HG03175 (cell line): ENCODE measurements around the gene BAIAP2.
"Not testable (repeated sequence)": the region's sequence is repeated elsewhere in the genome, so short reads cannot be mapped to it uniquely, and the experiment has no call there.

Experiments used
- ATAC-seq: cut with Tn5 transposase; IDR thresholded peaks from one replicate; pipeline ENCODE4 v1.9.1; 2021; ENCODE audit warnings: mild to moderate bottlenecking, moderate library complexity; ENCODE audit not compliant: unreplicated experiment

The BAIAP2 gene

GRCh38 chr17:81134064-81134781 is 99.3 kb downstream of the BAIAP2 start:
- ATAC-seq, result no peak

DNA sequence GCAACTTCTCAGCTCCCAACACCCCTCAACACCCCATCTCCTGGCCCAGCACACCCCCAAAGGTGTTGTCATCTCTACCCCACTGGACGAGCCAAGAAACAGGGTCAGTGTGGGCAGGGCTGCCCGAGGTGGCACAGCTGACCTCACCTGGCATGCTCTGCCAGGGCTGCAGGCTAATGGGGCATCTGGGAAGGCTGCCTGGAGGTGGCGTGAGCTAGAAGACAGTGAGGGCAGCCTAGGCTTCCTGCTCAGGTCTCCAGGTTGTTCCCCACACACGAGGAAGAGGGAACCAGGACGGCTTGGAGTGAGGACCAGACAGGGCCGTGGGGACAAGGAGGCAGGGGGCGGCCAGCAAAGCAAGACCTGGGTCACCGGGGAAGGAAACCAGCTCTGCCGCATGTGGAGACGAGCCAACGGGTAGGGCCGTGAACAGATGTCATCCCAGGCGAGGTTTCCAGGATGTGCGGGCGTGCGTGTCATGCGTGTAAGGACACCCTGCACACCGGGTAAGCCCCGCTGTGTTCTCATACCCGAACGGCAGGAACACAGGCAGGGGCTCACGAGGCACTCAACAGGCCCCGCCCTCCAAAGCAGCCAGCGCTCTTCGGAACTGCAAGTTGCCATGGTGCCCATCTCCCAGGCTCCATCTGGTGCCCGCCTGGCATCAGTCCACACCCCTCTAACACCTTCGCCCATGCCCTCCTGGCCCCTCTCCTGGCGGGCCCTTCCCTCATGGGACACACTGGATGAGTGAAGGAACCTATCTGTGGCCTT is 100.7 kb downstream of the BAIAP2 start:
- no peak for ATAC-seq

DNA sequence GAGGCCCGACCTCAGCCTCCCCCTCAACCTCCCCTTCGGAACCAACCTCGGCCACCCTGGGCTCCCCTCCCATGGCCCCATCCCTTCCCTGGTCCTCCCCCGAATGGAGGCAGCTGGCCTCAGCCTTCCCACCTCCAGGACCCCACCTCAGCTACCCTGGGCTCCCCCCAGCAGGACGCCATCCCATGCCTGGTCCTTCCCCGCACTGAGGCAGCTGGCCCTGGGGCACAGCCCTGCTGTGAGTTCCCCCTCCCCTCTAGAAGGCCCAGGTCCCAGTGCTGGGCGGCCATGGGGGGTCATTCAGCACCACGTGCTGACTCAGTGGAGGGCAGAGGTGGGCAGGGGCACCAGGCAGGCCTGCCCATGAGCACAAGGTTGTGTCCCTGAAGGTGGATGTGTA is 101.4 kb downstream of the BAIAP2 start:
- ATAC-seq, result no peak

DNA sequence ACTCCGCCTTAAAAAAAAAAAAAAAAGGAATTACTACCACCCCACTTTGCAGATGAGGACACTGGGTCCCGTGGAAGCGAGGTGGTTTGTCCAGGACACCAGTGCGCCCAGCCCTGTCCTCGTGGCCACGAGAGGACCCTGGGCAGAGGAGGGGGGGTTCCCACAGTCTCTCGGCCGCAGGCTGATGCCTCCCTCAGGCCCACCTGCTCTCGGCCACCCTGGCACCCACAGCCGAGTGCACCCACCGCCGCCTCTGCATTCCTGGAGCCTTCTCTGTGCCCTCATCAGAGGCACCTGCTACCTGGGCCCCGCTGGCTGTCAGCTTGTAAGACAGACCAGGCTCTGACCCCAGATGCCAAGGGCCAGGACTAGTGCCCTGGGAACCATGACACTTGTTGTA is 102.3 kb downstream of the BAIAP2 start:
- ATAC-seq, result no peak

GRCh38 chr17:81138083-81138482 is 103.1 kb downstream of the BAIAP2 start:
- no peak for ATAC-seq

DNA sequence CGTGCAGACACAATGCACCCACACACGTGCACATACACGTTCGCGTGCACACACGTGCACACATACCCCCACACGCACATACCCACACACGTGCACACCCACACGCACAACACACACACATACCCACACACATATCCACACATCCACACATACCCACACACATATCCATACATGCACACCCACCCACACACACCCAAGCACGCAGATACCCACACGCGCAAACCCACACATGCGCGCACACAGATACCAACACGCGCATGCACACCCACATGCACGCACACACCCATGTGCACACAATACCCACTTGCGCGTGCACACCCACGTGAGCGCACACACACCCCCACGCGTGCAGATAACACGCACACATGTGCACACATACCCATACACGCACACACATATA is 103.5 kb downstream of the BAIAP2 start:
- ATAC-seq, result no peak

GRCh38 chr17:81139428-81139827 is 104.5 kb downstream of the BAIAP2 start:
- ATAC-seq, result no peak

DNA sequence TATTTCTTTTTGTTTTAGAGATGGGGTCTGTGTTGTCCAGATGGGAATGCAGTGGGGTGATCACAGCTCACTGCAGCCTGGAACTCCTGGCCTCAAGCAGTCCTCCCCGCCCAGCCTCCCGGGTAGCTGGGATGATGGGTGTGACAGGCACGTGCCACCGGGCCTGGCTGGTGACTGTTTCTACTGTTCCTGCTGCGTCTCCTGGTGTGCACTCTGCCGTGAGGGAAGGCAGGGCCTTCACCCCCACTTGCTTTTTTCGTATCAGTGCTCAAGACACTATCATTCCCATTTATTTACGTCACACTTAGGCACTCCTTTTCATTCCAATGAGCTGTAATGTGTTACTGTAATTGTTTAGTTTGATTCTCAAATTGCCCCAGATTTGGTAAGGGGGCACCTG is 105.1 kb downstream of the BAIAP2 start:
- ATAC-seq, result no peak

- no peak for ATAC-seq
Measured at GRCh38 chr17:81140695-81141094, 105.7 kb downstream of the BAIAP2 start.

- ATAC-seq, result no peak
Measured at GRCh38 chr17:81142301-81143199, 107.6 kb downstream of the BAIAP2 start.

DNA sequence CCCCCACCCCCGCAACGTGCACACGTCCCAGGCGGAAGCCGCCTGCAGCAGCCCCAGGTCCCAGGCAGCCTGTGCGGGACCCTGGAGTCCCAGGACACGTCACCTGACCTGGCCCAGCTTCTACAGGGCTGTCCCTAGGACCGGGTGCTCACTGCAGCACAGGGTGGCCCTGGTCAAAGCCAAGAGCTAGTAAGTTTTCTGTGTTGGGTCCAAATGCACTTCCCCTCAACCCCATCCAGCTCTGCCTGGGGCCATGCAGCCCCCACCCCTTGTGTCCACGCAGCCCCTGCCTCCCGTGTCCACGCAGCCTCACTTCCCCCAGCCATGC is 108.2 kb downstream of the BAIAP2 start:
- no peak for ATAC-seq

DNA sequence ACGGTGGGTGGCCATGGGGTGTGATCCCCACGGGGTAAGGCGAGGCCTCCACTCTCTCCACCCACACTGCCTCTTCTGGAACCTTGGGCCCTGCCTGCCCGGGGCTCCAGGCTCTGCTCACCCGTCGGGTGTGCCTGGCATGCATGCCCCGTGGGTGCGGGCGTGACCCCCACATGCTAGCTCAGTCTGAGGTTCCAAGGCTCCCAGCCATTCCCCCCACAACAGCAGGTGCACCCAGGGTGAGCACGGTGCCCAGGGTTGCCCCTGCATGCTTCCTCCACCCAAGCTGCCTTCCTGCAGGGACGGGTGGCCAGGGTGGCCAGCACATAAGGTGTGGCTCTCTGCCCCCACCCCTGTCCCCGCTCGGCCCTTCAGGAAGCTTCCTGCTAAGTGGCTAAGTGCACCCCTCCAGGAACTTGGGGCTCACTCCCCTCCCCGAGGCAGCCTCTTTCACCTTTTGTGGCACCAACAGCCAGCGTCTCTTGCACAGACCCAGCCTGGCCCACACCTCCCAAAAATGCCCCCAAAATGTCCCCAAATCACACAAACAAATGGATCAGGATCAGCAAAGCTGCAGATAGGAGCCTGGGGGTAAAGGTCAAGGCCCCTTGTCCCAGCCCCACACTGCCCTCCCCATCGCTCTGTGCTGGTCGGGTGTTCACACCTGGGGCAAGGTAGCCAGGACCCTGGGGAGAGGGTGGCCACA is 108.9 kb downstream of the BAIAP2 start:
- no peak for ATAC-seq

DNA sequence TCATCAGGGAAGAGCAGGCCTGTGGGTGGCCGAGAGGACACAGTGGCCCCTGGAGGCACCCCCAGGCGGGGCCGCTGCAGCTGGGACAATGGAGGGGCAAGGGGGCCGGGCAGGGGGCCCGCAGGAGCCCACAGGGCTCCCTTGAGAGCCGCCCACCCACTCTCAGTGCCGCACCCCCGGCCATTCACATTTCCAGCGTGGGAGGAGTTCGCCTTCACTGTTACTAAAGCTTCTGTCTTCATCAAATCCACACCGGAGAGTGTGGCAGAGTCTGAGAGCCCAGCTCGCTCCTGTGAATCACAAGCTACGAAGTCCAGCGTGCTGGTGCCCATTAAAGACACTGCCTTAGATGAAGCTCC is 109.5 kb downstream of the BAIAP2 start:
- ATAC-seq, result no peak

DNA sequence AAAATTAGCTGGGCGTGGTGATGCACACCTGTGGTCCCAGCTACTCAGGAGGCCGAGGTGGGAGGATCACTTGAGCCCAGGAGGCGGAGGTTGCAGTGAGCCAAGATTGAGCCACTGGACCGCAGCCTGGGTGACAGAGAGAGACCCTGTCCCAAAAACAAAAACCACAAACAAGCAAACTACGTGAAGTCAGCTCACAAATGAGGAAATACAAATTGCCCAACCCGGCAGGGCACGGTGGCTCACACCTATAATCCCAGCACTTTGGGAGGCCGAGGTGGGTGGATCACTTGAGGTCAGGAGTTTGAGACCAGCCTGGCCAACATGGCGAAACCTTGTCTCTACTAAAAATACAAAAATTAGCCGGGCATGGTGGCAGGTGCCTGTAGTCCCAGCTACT is 111.3 kb downstream of the BAIAP2 start:
- ATAC-seq, result not testable (repeated sequence)

- no peak for ATAC-seq
Measured at GRCh38 chr17:81147701-81148100, 112.8 kb downstream of the BAIAP2 start.

- no peak for ATAC-seq
Measured at GRCh38 chr17:81148571-81148970, 113.6 kb downstream of the BAIAP2 start.

- no peak for ATAC-seq
Measured at GRCh38 chr17:81148986-81149533, 114.1 kb downstream of the BAIAP2 start.

GRCh38 chr17:81150377-81151077 is 115.6 kb downstream of the BAIAP2 start:
- no peak for ATAC-seq

DNA sequence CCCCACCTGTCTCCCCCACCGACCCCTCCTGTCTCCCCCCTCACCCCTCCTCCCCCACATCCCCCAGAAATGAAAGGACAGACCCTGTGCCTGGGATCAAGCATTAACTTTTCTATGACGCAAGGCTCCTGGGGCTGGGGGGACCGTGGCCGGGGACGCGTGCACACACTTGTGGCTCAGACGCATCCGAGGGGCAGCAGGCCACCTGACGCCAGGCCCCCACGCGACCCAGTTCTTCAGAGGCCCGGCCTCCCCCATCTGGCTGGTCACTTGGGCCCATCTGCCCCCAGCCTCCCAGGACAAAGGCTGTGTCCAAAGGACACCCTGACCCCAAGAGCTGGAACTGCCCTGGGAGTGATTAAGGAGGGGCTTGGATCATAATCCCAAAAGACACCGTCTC is 116.3 kb downstream of the BAIAP2 start:
- no peak for ATAC-seq

DNA sequence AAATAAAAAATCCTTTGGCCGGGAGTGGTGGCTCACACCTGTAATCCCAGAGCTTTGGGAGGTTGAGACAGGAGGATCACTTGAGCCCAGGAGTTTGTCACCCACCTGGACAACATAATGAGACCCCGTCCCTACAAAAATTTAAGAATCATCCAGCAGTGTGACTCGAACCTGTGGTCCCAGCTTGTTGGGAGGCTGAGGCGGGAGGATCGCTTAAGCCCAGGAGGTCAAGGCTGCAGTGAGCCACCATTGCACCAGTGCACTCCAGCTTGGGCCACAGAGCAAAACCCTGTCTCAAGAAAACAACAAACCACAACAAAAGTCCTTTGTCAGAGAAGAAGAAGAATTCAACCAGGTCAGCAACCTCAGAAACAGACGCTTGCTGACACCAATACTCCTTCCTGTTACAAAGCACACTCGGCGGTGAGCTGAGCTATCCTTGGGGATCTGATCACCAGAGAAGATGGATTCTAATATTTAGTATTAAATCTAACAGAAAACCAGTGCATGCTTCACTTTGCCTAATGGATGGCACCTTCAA is 117.4 kb downstream of the BAIAP2 start:
- no peak for ATAC-seq
